Measurements from ENCODE around the gene MICALL1. TPM values are rescaled to one million over a fixed set of nuclear protein-coding genes. Genes with fewer than 3 reads are reported as not detected.

The MICALL1 gene
- total and polyA plus RNA-seq, 2 of the 13 experiments (the other 11 are each of a cell fraction or from before 2014, with no cell fraction given), result 7.6 to 10.6 TPM

DNA sequence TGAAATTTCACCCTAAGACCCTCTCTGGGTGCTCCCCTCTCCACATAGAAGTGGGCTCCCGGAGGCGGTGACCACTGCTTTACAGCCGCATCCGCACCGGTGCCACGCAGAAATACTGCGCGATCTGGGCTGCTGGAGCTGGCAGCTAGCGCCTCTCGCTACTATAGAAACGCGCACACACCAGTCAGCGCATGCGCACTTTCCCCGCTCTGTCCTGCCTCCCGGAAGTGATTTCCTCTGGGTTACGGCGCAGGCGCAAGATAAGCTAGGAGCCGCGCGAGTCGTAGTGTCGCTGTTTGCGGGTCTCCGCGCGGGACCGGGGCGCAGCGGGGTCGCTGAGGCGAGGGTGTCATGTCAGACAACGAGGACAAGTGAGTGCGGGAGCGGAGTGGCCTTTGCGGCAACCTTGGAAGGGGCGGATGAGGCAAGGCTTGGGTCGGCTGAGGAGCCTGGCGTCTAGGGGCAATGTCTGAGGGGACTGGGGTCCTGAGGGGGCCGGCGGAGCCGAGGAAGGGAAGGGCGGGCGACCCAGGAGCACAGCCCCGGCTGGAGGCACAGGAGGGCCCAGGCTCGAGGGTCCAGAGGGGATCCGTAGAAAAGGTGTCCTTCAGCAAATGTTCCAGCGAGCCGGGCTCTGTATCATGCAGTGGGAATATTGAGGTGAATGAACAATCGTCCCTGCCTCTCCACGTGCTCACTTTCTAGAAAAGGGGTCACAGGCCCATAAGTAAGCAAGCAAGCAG, 47.5 kb downstream of the MICALL1 start, which contains the start of the genes C22orf23 and POLR2F (continued):
- TF ChIP-seq ZNF562 (CRISPR knock-in tag; IDR thresholded peaks at IDR 0.05; ENCODE audit: borderline replicate concordance) (no peak), CREM (IDR thresholded peaks at IDR 0.05) (peak; percentile 68), CREM (CRISPR knock-in tag; IDR thresholded peaks at IDR 0.05) (no peak), HDAC1 (CRISPR knock-in tag; IDR thresholded peaks at IDR 0.05) (peak; percentile 90), ELF3 (CRISPR knock-in tag; IDR thresholded peaks at IDR 0.05) (peak; percentile 62; the same call in 1 of the 2 replicates), KLF15 (CRISPR knock-in tag; IDR thresholded peaks at IDR 0.05; ENCODE audit: borderline replicate concordance) (0 out of 2 replicates have a peak, but pooled peaks have one; percentile 36), CREB1 (IDR thresholded peaks at IDR 0.05) (peak; percentile 46; the same call in 1 of the 2 replicates), CREB1 (CRISPR knock-in tag; IDR thresholded peaks at IDR 0.05) (no peak), ZBTB42 (CRISPR knock-in tag; IDR thresholded peaks at IDR 0.05) (0 out of 2 replicates have a peak, but pooled peaks have one; percentile 9), SNRNP70 (IDR thresholded peaks at IDR 0.05; ENCODE audit: low read depth, low read length) (no peak), HNRNPLL (IDR thresholded peaks at IDR 0.05; ENCODE audit: low read depth, low read length, poor library complexity, severe bottlenecking) (peak; percentile 98), SAP130 (CRISPR knock-in tag; IDR thresholded peaks at IDR 0.05; ENCODE audit: low read depth) (peak; percentile 96), AHR (CRISPR knock-in tag; IDR thresholded peaks at IDR 0.05) (peak; percentile 79; the same call in 1 of the 2 replicates), SALL2 (CRISPR knock-in tag; IDR thresholded peaks at IDR 0.05) (peak; percentile 92), U2AF2 (IDR thresholded peaks at IDR 0.05; ENCODE audit: low read depth, low read length) (no peak), ATF1 (CRISPR knock-in tag; IDR thresholded peaks at IDR 0.05) (peak; percentile 44; the same call in 1 of the 2 replicates), GMEB1 (CRISPR knock-in tag; IDR thresholded peaks at IDR 0.05; ENCODE audit: borderline replicate concordance) (peak; percentile 7; the same call in 1 of the 2 replicates), ZNF263 (CRISPR knock-in tag; IDR thresholded peaks at IDR 0.05) (peak; percentile 50; the same call in 1 of the 2 replicates), BCL3 (CRISPR knock-in tag; IDR thresholded peaks at IDR 0.05) (peak; percentile 65), CBX5 (CRISPR knock-in tag; IDR thresholded peaks at IDR 0.05; ENCODE audit: borderline replicate concordance) (peak; percentile 53; the same call in 1 of the 2 replicates), DDIT3 (CRISPR knock-in tag; IDR thresholded peaks at IDR 0.05) (no peak), ZBTB7B (CRISPR knock-in tag; IDR thresholded peaks at IDR 0.05) (peak; percentile 64; the same call in 1 of the 2 replicates), NCOA1 (CRISPR knock-in tag; IDR thresholded peaks at IDR 0.05) (peak; percentile 24; the same call in 1 of the 2 replicates), ZSCAN25 (CRISPR knock-in tag; IDR thresholded peaks at IDR 0.05) (peak; percentile 40; the same call in 1 of the 2 replicates), MYPOP (CRISPR knock-in tag; IDR thresholded peaks at IDR 0.05) (peak; percentile 73; the same call in 1 of the 2 replicates)
- TF ChIP-seq, protein P1, sequence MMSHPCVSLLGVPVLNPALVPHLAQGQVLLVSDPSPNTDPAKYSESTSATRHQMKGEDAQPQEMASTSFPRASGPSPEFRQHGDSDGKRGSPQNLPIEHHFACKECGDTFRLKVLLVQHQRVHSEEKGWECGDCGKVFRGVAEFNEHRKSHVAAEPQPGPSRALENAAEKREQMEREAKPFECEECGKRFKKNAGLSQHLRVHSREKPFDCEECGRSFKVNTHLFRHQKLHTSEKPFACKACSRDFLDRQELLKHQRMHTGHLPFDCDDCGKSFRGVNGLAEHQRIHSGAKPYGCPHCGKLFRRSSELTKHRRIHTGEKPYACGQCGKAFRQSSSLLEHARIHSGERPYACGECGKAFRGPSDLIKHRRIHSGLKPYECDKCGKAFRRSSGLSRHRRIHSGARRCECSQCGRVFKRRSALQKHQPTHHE (CRISPR knock-in tag; IDR thresholded peaks at IDR 0.05; ENCODE audit: borderline replicate concordance), result no peak; the same call in 1 of the 2 replicates
